ENCODE results near the gene MS4A6E.
A peak's percentile ranks its signal among the peaks of the same experiment; 100 is the strongest.
"Not testable (repeated sequence)": the region's sequence is repeated elsewhere in the genome, so short reads cannot be mapped to it uniquely, and the experiment has no call there.

Gene MS4A6E, protein sequence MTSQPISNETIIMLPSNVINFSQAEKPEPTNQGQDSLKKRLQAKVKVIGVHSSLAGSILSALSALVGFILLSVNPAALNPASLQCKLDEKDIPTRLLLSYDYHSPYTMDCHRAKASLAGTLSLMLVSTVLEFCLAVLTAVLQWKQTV

DNA sequence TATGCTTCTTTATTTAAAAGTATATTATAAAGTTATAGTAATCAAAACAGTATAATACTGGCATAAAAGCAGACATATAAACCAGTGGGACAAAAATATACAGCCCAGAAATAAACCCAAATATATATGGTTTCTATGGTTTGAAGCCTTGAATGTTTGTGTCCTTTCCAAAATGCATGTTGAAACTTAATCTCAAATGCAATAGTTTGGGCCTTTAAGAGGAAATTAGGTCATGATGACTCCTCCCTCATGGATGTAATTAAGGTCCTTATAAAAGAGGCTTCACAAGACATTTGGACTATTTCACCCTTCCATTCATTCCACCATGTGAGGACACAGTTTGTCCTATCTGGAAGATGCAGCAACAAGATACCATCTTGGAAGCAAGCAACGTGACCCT, at the start of gene MS4A6E:
MS4A6E (plus strand) TSS at position 301 of the 400 bp plus-strand sequence. CDS start 7,641 bp downstream, outside the sequence.
- no peak for DNase-seq

DNA sequence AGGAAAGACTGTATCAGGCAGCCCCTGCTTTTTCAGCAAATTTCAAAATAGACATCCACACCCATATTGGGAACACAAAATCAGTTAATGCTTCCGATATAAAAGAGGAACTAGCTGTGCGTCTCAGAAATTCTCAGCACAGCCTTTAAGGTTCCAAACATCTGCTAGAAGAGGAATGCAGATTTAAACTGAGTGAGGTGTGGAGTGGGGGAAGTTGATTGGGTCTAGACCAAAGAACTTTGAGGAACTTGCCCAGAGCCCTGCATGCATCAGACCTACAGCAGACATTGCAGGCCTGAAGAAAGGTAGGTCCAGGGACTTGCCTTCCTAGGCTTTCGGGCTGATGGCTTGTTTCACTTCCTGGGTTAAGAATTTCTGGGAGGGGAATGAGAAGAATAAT, 46.6 kb upstream of the MS4A6E start, which contains the start of gene MS4A4A:
MS4A4A (plus strand) TSS at position 255 of the 400 bp plus-strand sequence; CDS start at position 265, 10 bp downstream.
- peak in 10 of 56 donors; percentile 0 to 48 (median 8) for DNase-seq

DNA sequence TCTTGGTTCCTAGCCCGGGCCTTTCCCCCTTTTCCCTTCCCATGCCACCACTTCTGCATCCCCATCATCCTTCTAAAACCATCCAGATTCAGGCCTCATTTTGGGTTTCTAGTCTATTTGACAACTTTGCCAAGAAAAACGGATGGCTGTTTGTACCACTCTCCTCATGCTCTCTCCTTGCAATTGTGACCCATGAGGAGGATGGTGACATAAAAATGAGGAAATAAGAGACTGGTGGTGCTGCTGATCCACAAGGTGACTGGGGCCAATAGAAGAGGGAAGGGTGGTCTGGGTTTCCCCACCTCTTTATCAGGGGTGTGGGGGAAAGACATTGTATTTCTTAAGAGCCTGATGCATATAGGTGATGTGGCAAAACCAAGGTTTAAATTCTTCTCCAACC, 45.6 kb upstream of the MS4A6E start:
- DNase-seq, result no peak

DNA sequence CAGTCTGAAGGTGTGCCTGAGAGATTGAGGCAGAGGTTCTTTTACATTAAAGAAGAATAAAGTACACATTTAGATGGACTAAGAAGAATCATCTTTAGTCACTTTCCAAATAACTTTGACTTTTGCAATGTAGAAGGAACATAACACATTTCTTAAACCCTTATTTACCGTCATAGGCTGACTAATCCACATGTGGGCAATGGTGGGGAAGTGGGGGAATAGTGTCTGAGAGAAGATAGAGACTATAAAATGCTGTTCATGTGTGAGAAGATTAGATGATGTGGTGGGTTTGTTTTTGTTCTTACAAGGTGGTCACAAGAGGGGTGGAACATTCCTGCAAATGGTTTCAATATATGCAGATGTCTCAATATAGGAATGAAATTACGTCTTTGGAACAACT, 44.8 kb upstream of the MS4A6E start:
- no peak for DNase-seq

DNA sequence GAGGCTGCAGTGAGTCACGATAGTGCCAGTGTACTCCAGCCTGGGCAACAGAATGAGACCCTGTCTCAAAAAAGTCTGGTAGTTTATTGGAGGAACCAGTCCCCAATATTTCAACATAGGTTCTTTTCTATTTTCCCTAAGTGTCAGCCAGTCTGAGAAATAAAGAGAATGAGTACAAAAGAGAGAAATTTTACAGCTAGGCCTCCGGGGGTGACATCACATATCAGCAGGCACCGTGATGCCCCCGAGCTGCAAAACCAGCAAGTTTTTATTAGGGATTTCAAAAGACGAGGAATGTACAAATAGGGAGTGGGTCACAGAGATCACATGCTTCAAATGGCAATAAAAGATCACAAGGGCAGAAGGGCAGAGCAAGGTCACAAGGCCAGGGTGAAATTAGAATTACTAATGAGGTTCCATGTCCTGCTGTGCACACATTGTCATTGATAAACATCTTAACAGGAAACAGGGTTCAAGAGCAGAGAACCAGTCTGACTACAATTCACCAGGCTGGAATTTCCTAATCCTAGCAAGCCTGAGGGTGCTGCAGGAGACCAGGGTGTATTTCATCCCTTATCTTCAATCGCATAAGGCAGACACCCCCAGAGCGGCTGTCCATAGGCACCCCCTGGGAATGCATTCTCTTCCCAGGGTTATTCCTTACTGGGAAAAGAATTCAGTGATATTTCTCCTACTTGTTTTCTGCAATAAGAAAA, 41.5 kb upstream of the MS4A6E start:
- not testable (repeated sequence) for DNase-seq

DNA sequence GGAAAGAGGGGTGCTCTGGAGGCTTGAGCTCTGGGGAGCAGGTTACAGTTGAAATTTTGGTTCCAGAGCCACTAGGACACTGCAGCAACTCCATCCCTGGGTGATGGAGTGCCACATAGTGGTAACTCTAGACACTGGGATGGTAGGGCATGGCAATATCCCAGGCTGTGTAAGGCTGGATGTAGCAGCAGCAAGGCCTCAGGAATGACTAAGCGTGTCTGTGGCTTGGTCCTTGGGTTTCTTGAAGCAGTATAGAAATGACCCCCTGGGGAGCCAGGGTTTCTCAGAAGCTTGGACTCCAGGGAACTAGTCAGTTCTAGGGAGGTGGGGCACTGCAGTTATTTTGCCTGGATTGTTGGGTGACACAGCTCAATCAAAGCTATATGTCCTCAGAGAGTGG, 38.5 kb upstream of the MS4A6E start:
- DNase-seq, result no peak

DNA sequence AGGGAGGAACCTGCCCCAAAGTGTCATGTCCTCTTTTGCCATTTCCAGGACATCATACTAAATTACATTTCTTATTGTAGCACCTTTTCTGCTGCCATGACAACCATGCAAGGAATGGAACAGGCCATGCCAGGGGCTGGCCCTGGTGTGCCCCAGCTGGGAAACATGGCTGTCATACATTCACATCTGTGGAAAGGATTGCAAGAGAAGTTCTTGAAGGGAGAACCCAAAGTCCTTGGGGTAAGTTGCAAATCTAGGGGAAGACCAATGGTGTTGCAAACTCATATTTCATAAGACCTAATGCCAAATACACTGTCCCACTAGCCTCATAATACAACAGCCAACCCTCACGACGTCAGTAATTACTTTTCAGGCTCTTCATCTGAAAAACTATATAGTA, 34.9 kb upstream of the MS4A6E start:
- no peak for DNase-seq

DNA sequence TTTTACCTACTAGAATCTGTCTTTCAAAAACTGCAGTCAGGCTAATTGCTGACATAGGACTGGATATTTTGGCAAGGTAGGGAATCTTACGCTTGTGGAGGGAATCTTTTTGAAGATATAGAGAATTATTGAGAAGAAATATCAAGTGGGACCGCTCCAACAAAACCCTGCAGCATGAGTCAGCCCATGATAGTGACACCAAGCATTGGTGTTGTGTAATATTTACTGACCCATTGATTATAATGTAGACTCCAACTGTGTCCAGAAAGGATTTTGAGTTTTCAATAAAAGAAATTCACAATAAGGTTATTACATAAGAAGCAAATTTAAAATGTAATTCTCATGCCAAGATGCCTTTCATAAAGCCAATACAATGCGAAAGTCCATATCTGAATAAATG, 25.9 kb upstream of the MS4A6E start:
- DNase-seq, result no peak

DNA sequence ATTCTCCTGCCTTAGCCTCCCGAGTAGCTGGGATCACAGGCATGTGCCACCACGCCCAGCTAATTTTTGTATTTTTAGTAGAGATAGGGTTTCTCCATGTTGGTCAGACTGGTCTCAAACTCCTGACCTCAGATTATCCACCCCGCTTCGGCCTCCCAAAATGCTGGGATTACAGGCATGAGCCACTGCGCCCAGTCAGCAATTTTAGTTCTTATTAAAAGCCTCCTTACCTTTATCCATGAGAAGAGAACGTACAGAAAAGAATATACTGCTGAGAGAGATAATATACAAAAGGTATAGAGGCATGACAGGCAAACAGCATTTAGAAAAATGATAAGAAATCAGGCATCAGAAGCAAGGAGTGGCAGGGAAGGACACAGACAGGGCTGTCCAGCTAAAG, 25.2 kb upstream of the MS4A6E start:
- not testable (repeated sequence) for DNase-seq

DNA sequence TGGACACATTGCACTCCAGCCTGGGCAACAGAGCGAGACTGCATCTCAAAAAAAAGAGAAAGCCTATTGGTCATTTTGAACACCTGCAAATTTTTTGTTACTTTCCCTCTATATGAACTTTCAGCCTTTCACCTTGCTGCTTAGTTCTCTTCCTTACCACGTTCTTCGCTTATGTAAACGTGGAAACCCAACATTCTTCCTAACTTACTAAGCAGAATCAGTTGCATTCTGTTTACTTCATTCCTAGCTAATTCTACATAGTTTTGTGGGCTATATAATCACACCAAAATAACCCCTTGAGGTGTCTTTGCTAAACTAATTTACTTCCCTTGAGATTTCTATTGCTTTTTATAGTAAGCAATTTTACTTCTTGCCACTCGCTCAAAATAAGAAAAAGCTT, 23.4 kb upstream of the MS4A6E start:
- DNase-seq, result no peak

DNA sequence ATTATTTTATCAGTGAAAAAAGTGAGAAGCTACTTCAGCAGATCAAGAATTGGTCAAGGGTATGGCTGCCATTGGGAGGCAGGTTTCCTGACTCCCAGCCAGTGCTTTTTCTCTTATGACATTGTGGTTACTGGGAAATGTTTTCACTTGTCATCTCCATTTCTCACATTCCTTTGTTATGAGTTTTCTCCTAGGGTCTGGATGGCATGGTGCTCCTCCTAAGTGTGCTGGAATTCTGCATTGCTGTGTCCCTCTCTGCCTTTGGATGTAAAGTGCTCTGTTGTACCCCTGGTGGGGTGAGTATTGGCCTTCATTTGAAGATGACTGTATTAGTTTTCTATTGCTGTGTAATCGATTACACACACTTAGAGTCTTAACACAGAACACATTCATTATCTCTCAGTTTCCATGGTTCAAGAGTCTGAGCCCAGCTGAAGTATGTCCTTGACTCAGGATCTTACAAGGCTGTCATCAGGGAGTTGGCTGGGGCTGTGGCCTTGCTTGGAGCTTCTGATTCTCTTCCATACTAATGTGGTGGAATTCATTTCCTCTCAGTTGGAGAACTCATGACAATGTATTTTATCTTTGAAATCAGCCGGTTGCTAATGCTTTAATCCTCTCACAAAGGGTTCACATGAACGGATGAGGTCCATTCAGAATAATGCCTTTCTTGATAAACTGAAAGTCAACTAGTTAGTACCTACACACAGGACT, 21.0 kb upstream of the MS4A6E start:
- no peak for DNase-seq

DNA sequence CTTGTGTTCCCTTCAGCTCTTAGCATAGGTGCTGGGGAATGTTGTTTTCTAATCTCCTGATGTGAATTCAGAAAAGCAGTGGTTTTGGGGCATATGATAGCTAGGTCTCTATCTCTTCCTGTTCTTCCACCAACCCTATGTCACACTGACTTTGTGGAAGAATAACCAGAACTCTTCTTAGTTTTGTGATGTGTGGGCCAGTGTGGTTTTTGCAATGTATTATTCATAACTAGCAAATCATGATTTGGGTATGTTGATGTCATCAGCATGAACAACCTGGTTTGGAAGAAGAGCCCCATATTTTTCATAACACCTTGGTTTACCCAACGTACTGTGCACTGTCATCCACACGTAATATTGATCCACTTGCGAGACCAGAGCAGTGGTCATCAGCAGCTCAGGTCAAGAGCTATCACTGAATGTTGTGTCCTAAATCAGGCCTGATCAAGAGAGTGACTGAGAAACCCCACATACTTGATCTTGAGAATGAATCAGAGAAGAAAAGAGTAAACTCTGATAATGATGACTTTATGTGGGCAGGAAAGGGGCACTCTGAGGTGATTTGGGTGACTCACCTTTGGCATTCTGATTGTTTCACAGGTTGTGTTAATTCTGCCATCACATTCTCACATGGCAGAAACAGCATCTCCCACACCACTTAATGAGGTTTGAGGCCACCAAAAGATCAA, 19.4 kb upstream of the MS4A6E start:
- no peak for DNase-seq

DNA sequence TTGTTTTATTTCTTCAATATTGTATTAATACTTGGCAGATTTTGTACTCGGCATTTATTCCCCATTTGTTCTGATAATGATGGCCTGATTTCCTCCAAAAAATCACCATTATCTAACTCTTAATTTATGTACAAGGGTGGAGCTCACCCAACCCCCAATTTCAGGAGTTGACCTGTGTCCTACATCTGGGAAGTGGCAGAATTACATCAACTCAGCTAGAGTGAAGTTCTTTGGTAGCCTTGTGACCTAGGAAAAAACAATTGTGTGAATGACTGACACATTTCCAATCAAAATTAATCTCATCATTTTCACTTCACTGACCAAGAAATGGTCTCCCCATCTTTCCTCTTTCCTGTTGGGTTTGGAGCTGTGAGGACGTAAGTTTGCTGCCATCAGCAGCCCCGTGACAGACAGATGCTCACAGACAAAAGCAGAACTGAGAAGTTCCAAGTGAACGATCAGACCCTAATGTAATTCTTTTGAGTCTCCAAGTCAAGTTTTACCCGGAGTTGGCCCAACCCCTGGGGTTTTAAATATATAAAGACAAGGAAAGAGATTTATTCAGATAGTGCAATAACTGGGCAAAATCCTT, 16.6 kb upstream of the MS4A6E start:
- DNase-seq, result peak in 13 of 56 donors; percentile 0 to 59 (median 2)

DNA sequence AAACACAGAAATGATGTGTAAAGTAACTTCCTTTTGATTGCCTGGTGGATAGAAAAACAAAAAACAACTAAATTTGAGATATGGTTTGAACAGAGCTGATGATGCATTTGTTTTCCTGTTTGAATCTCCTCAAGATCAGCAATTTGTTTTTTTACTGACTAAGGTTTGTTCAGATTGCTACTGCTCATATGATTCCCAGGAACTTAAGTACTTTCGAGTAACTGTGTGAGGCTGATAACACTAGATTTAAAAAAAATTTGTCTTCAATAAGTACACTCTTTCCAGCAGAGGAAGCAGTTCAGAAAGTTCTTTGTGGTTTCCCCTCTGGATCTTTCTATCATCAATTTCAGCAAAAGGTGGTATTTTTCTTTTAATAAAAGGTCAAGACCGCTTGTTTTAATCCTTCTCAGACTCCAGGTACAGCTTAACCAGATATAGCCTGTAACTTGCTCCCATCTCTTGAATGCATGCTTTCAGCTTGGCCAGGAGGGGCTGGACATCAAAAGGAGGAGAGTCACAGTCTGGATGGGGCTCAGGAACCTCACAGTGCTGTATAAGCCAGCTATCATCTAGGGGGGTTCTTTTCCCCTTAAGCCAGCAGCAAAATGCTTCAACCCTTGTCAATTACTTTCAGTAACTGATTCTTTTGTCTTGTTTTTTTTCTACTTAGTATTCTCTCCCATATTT, 12.3 kb upstream of the MS4A6E start:
- DNase-seq, result no peak

DNA sequence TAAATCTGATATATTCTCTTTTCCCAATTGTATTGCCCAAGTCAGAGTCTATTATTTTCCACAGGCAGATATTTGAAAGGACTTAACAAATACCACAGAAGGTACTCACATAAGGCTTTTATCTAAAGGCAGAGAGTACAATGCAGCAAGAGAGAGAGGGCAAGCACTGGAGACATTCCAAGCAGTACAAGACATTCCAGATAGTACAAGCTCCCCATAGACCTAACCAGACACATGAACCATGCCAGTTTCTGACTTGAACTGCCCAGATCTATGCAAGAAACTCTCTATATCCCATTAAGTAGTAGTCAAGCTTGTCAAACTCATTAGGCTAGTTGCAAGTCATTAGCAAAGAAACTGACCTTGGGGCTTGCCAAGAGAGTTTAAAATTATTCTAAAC, 11.2 kb upstream of the MS4A6E start:
- no peak for DNase-seq

DNA sequence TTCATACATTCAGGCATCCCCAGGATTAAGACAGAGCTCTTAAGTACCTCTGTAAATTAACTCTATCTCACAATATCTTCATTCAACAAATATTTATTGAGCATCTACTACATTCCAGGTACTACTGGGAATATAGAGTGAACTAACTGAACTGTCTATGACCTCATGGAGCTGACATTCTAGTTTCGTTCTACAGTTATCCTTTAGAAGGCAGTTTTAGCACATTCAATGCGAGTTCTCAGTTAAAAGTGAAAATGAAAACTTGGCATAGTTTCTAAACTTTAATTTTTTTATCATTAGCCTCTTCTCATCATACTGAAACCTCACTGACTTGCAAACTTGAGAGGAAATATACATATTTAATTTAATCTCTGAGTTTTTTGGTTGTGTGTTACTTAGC, 10.7 kb upstream of the MS4A6E start:
- DNase-seq, result no peak

DNA sequence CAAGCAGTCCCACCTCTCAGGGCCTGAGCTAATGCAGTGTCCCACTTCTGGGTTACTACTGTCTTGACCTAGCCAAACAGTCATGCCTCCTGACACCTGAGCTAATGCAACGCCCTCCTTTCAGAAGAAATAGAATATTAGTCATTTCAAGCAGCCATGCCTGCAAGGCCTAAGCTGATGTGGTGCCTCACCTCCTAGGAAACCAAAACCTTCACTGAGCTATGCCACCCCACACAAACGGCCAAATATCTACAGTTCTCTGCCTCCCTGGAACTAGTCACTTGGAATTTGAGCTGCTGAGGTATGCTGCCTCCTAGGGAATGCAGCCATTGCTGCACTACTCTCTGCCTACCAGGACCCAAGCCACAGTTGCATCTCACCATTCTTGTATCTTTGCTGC, 8.3 kb upstream of the MS4A6E start:
- DNase-seq, result no peak

DNA sequence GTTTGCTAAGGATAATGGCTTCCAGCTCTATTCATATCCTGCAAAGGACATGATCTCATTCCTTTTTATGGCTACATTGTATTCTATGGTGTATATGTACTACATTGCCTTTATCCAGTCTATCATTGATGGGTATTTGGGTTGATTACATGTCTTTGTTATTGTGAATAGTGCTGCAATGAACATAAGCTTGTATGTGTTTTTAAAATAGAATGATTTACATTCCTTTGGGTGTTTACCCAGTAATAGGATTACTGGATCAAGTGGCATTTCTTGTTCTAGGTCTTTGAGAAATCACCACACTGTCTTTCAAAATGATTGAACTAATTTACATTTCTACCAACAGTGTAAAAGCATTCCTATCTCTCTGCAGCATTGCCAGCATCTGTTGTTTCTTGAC, 6.0 kb upstream of the MS4A6E start:
- no peak for DNase-seq

DNA sequence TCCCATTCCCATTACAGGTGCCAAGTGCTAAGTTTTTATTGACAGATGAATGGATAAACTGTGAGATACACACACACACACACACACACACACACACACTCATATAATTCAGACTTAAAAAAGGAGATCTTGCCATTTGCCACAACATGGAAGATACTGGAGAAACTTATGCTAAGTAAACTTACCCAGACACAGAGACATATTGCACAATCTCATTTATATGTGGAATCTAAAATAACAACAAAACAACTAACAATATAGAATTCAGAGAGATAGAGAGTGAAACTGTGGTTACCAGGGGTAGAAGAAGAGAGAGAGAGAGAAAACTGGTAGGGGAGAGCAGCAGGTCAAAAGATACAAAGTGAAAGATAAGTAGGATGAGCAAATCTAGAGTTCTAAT, 1.4 kb downstream of the MS4A6E start:
- no peak for DNase-seq

DNA sequence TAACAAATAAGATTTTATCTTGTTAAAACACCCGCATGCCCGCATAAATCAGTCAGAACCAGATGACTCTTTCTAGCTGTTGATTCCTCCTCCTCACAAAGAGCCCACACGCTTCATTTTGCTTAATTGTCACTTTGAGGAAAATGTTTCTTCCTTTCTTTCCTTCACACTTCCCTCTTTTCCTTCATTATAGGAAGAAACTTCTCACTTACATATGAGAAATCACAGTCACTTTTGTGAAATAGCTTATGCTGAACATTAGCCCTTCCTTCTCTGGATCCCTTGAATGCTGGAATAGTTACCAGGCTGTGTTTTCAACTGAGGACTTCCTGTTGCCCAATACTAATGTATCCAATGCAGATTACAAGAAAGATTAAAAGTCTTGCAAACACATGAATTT, 5.8 kb downstream of the MS4A6E start:
- DNase-seq, result peak in 1 of 56 donors; percentile 2

All from amygdala (tissue), 56 donors.